Esophagus (tissue), 2 donors: ENCODE results near the gene AIG1. TPM values are rescaled to one million over a fixed set of nuclear protein-coding genes. Genes with fewer than 3 reads are reported as not detected.
"Not testable (repeated sequence)": the region's sequence is repeated elsewhere in the genome, so short reads cannot be mapped to it uniquely, and the experiment has no call there.

Experiments
- H3K27ac ChIP-seq, 2 donors: one replicate each; pipeline ENCODE4 v1.5.1; 2013; ENCODE audit warnings: low read depth in 2 of 2, mild to moderate bottlenecking in 2 of 2, inconsistent platforms in 1 of 2, low read length in 1 of 2, moderate library complexity in 1 of 2
- H3K27me3 ChIP-seq, 2 donors: one replicate each; pipeline ENCODE4 v1.6.1; 2013; ENCODE audit warnings: low read length in 2 of 2, control low read depth in 1 of 2, mild to moderate bottlenecking in 1 of 2; ENCODE audit not compliant: insufficient read depth in 2 of 2, control insufficient read depth in 1 of 2
- H3K36me3 ChIP-seq, 2 donors: one replicate each; pipeline ENCODE4 v1.6.1; 2013; ENCODE audit warnings: low read length in 1 of 2; ENCODE audit not compliant: control insufficient read depth in 2 of 2, insufficient read depth in 2 of 2
- H3K4me1 ChIP-seq, 2 donors: one replicate each; pipeline ENCODE4 v1.6.1; 2013; ENCODE audit warnings: low read length in 1 of 2; ENCODE audit not compliant: control insufficient read depth in 2 of 2, insufficient read depth in 2 of 2
- H3K4me3 ChIP-seq, 2 donors: one replicate each; pipeline ENCODE4 v1.5.1; 2013; ENCODE audit warnings: low read length in 2 of 2, mild to moderate bottlenecking in 2 of 2, low read depth in 1 of 2, moderate library complexity in 1 of 2
- H3K9me3 ChIP-seq, 2 donors: one replicate each; pipeline ENCODE4 v1.6.1; 2013; ENCODE audit warnings: mild to moderate bottlenecking in 2 of 2, low read depth in 1 of 2, low read length in 1 of 2, moderate library complexity in 1 of 2; ENCODE audit not compliant: control insufficient read depth in 2 of 2, insufficient read depth in 1 of 2
- WGBS, 2 donors: extraction: QIAGEN DNeasy Blood & Tissue Kit; methylation state at CpG; one replicate each; pipeline ENCODE4 v1.1.7; 2013; 5-methylcytosine and 5-hydroxymethylcytosine counted together
- polyA plus RNA-seq, 2 donors: library from polyadenylated mRNA; stranded (reverse); fragments of 200-250 nt; gene quantifications; one replicate each; pipeline ENCODE4 v1.2.3, GENCODE V29; 2013
- donor health status: healthy with polysubstance abuse.
- donor health status: Bipolar disorder and iron deficiency.

The AIG1 gene
- polyA plus RNA-seq, 2 donors, result 28.5 to 44.6 TPM

DNA sequence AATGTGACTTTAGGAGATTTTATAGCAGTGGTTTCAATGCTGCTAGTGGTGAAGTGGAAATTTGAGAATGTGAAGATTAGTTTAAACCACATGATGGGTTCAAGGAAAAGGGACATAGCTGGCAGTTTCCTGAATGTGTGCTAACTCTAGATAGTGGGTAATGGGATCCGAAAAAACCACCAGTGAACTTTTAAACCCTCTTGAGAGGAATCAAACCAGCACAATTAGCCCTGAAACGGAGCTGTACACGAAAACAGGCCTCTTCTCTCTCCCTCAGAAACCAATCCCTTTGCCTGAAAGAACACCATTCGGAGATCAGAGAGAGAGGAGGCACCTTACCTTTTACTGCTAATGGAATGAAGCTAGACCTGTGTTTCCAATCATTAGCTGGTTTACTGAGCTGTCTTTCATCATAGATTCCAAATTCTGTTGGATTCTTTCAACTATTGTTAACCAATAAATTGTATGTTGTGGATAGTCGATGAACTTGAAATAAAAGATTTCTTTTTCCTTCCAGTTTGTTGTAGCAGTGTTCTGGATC is 103.9 kb downstream of the AIG1 start:
- 83 to 84% methylated on average over 5 of the region's 5 CpGs for WGBS, 2 donors
- H3K27me3 ChIP-seq, result no peaks in the 10 kb centered on the region
- H3K9me3 ChIP-seq, result no peaks in the 10 kb centered on the region
- H3K36me3 ChIP-seq, result no peaks in the 10 kb centered on the region
- no peaks in the 10 kb centered on the region for H3K4me1 ChIP-seq
- H3K27ac ChIP-seq, result no peak overlapping the region
- no peak overlapping the region for H3K4me3 ChIP-seq

DNA sequence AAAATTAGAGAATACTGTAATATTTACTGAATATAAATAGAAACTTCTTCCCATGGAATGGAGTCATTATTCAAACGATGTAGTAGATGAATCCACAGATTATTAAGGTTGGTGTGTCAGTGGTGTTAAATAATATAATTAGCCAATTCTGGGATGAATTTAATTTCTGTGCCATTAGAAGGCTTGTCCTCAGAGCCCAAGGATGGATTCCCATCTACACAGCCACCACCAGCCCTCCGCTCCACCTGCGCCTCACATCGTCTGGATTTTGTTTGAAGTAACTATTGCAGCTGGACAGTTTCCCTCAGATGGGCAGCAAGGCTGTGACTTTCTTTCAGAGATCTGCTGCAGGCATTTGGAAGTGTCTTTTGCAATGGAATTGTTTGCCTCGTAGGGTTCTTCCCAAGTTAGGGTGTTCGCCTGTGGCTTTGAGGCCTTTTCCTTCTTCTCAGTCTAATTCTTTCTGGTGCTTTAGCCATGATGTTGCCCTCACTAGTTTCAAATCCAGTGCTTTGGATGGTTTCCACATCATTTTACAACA is 104.7 kb downstream of the AIG1 start:
- H3K4me1 ChIP-seq, result no peaks in the 10 kb centered on the region
- H3K27me3 ChIP-seq, result no peaks in the 10 kb centered on the region
- 96% methylated on average over 6 of the region's 6 CpGs for WGBS, 2 donors
- no peaks in the 10 kb centered on the region for H3K9me3 ChIP-seq
- H3K27ac ChIP-seq, result no peak overlapping the region
- H3K36me3 ChIP-seq, result no peaks in the 10 kb centered on the region
- no peak overlapping the region for H3K4me3 ChIP-seq

GRCh38 chr6:143166247-143166695 is 105.6 kb downstream of the AIG1 start:
- Histone ChIP-seq H3K4me1 (no peaks in the 10 kb centered on the region), H3K27ac (no peak overlapping the region), H3K9me3 (no peaks in the 10 kb centered on the region), H3K27me3 (no peaks in the 10 kb centered on the region), H3K36me3 (no peaks in the 10 kb centered on the region), H3K4me3 (no peak overlapping the region)
- 89 to 94% methylated on average over 5 of the region's 5 CpGs for whole genome bisulfite sequencing, 2 donors

- H3K4me3 ChIP-seq, result no peak overlapping the region
- 38 to 57% methylated on average over 2 of the region's 2 CpGs for WGBS, 2 donors
- H3K27ac ChIP-seq, result no peak overlapping the region
- H3K36me3 ChIP-seq, result no peaks in the 10 kb centered on the region
- no peaks in the 10 kb centered on the region for H3K4me1 ChIP-seq
- H3K27me3 ChIP-seq, result no peaks in the 10 kb centered on the region
- H3K9me3 ChIP-seq, result no peaks in the 10 kb centered on the region
These were observed 106.5 kb downstream of the AIG1 start for GRCh38 chr6:143167224-143167623.

DNA sequence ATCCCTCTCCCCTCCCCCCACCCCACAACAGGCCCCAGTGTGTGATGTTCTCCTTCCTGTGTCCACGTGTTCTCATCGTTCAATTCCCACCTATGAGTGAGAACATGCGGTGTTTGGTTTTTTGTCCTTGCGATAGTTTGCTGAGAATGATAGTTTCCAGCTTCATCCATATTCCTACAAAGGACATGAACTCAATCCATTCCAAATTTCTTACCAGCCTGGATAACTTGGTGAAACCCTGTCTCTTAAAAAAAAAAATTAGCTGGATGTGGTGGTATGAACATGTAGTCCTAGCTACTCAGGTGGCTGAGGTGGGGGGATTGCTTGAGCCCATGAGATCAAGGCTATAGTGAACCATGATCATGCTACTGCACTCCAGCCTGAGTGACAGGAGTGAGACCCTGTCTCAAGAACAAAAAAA is 107.7 kb downstream of the AIG1 start:
- H3K36me3 ChIP-seq, H3K4me1 ChIP-seq, H3K4me3 ChIP-seq, H3K9me3 ChIP-seq, H3K27me3 ChIP-seq, H3K27ac ChIP-seq: not testable (repeated sequence)
- WGBS, 2 donors, result 93 to 94% methylated on average over 4 of the region's 4 CpGs

- Histone ChIP-seq H3K9me3 (no peaks in the 10 kb centered on the region), H3K27ac (no peak overlapping the region)
These were observed 108.8 kb downstream of the AIG1 start for GRCh38 chr6:143169440-143169839.

GRCh38 chr6:143174516-143174915 is 113.8 kb downstream of the AIG1 start:
- H3K9me3 ChIP-seq, result peaks cover 0 to 4% of the 10 kb centered on the region in 2 donors
- no peaks in the 10 kb centered on the region for H3K4me1 ChIP-seq
- no peak overlapping the region for H3K4me3 ChIP-seq
- no peak overlapping the region for H3K27ac ChIP-seq
- H3K36me3 ChIP-seq, result peaks cover 0 to 2% of the 10 kb centered on the region in 2 donors
- H3K27me3 ChIP-seq, result no peaks in the 10 kb centered on the region

More at GRCh38 chr6:143169440-143169839, 108.8 kb downstream of the AIG1 start:
- no peaks in the 10 kb centered on the region for H3K27me3 ChIP-seq
- no peaks in the 10 kb centered on the region for H3K36me3 ChIP-seq
- no peaks in the 10 kb centered on the region for H3K4me1 ChIP-seq
- no peak overlapping the region for H3K4me3 ChIP-seq

DNA sequence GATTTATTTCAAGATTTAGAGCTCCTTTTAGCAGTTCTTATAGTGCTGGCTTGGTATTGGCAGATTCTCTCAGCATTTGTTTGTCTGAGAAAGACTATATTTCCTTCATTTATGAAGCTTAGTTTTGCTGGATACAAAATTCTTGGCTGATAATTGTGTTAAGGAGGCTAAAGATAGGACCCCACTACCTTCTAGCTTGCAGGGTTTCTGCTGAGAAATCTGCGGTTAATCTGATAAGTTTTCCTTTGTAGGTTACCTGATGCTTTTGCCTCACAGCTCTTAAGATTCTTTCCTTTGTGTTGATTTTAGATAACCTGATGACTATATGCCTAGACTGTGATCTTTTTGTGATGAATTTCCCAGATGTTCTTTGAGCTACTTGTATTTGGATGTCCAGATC is 114.3 kb downstream of the AIG1 start:
- 94 to 100% methylated on average over 1 of the region's 1 CpG for WGBS, 2 donors
- H3K27me3 ChIP-seq, result no peaks in the 10 kb centered on the region
- H3K36me3 ChIP-seq, result peaks cover 0 to 2% of the 10 kb centered on the region in 2 donors
- no peak overlapping the region for H3K4me3 ChIP-seq
- H3K27ac ChIP-seq, result no peak overlapping the region
- H3K4me1 ChIP-seq, result no peaks in the 10 kb centered on the region
- H3K9me3 ChIP-seq, result peaks cover 0 to 4% of the 10 kb centered on the region in 2 donors

- no peak overlapping the region for H3K4me3 ChIP-seq
- no peaks in the 10 kb centered on the region for H3K4me1 ChIP-seq
- peaks cover 0 to 4% of the 10 kb centered on the region in 2 donors for H3K9me3 ChIP-seq
- 83 to 95% methylated on average over 12 of the region's 12 CpGs for WGBS, 2 donors
- peaks cover 0 to 2% of the 10 kb centered on the region in 2 donors for H3K36me3 ChIP-seq
- H3K27ac ChIP-seq, result no peak overlapping the region
- no peaks in the 10 kb centered on the region for H3K27me3 ChIP-seq
These were observed 115.7 kb downstream of the AIG1 start for GRCh38 chr6:143176090-143177021.
